Astrocyte (in vitro differentiated cells and primary cell): Measurements from ENCODE around the gene KCNQ5. TPM values are rescaled to one million over a fixed set of nuclear protein-coding genes. Genes with fewer than 3 reads are reported as not detected.

Experiments used
- DNase-seq: peaks from one replicate; pipeline ENCODE4 v3.0.0-alpha.2; 2010; ENCODE audit warnings: low read depth
- FAIRE-seq: peaks from 2 replicates; lab custom pipeline; 2011; peaks lifted over from hg19 to GRCh38; lab: Jason Lieb, UNC
- H2AFZ ChIP-seq: 2 replicates; pipeline ENCODE4 v1.6.0; 2012; ENCODE audit warnings: low read depth, low read length, inconsistent platforms
- H3K27ac ChIP-seq: 2 replicates; pipeline ENCODE4 v1.5.1; 2011; ENCODE audit warnings: low read depth, low read length, inconsistent platforms
- H3K27me3 ChIP-seq: 2 replicates; pipeline ENCODE4 v1.6.0; 2011; ENCODE audit warnings: low read length, inconsistent platforms; ENCODE audit not compliant: insufficient read depth
- H3K36me3 ChIP-seq: 2 replicates; pipeline ENCODE4 v1.5.1; 2011; ENCODE audit warnings: low read length, inconsistent platforms; ENCODE audit not compliant: insufficient read depth
- H3K4me1 ChIP-seq: 2 replicates; pipeline ENCODE4 v1.5.1; 2011; ENCODE audit warnings: low read length, inconsistent platforms; ENCODE audit not compliant: insufficient read depth
- H3K4me2 ChIP-seq: 2 replicates; pipeline ENCODE4 v1.6.0; 2012; ENCODE audit warnings: low read length, inconsistent platforms
- H3K4me3 ChIP-seq: 2 replicates; pipeline ENCODE4 v1.5.1; 2011; ENCODE audit warnings: low read depth, mild to moderate bottlenecking, low read length, inconsistent platforms; ENCODE audit not compliant: insufficient read depth
- H3K79me2 ChIP-seq: 2 replicates; pipeline ENCODE4 v1.6.0; 2012; ENCODE audit warnings: mild to moderate bottlenecking, low read length, inconsistent platforms; ENCODE audit not compliant: insufficient read depth
- H3K9ac ChIP-seq: 2 replicates; pipeline ENCODE4 v1.6.0; 2012; ENCODE audit warnings: mild to moderate bottlenecking, low read length, inconsistent platforms
- H3K9me3 ChIP-seq: 2 replicates; pipeline ENCODE4 v1.5.1; 2012; ENCODE audit warnings: low read depth, mild to moderate bottlenecking, low read length, inconsistent platforms; ENCODE audit not compliant: insufficient read depth
- H4K20me1 ChIP-seq: 2 replicates; pipeline ENCODE4 v1.6.0; 2012; ENCODE audit warnings: low read length, inconsistent platforms; ENCODE audit not compliant: insufficient read depth
- H3K27ac Mint-ChIP-seq: one replicate; pipeline ENCODE4 v1.8.0; 2021; ENCODE audit warnings: mild to moderate bottlenecking, mixed read lengths; ENCODE audit not compliant: unreplicated experiment
- H3K27me3 Mint-ChIP-seq: one replicate; pipeline ENCODE4 v1.8.0; 2021; ENCODE audit warnings: low read depth, mixed read lengths; ENCODE audit not compliant: unreplicated experiment
- H3K36me3 Mint-ChIP-seq: one replicate; pipeline ENCODE4 v1.8.0; 2021; ENCODE audit warnings: low read depth, mixed read lengths; ENCODE audit not compliant: unreplicated experiment
- H3K4me1 Mint-ChIP-seq: one replicate; pipeline ENCODE4 v1.8.0; 2021; ENCODE audit warnings: low read depth, mixed read lengths; ENCODE audit not compliant: unreplicated experiment
- H3K4me3 Mint-ChIP-seq: one replicate; pipeline ENCODE4 v1.8.0; 2021; ENCODE audit warnings: mild to moderate bottlenecking, moderate library complexity, mixed read lengths; ENCODE audit not compliant: unreplicated experiment
- H3K9me3 Mint-ChIP-seq: one replicate; pipeline ENCODE4 v1.8.0; 2021; ENCODE audit warnings: mild to moderate bottlenecking, mixed read lengths; ENCODE audit not compliant: unreplicated experiment
- CTCF ChIP-seq: IDR thresholded peaks from 2 replicates; pipeline ENCODE4 v1.5.1; 2011; ENCODE audit warnings: low read depth, mild to moderate bottlenecking, inconsistent platforms, low read length, moderate library complexity; ENCODE audit not compliant: insufficient read depth
- EZH2 ChIP-seq: IDR thresholded peaks from 2 replicates; pipeline ENCODE4 v1.6.1; 2012; ENCODE audit warnings: mild to moderate bottlenecking, low read length, inconsistent platforms; ENCODE audit not compliant: insufficient read depth
- total RNA-seq: library from RNA; stranded (reverse); gene quantifications from 2 replicates; pipeline ENCODE4 v1.2.1, GENCODE V29; 2021

Gene KCNQ5
- total RNA-seq, 1 donor from 2014 or later: 2.0 TPM

GRCh38 chr6:72864236-72864635, 242.4 kb downstream of the KCNQ5 start:
- no peaks in the 10 kb centered on the region for H4K20me1 ChIP-seq

GRCh38 chr6:72864799-72865198, 242.9 kb downstream of the KCNQ5 start:
- no peaks in the 10 kb centered on the region for H3K9me3 ChIP-seq
- H3K79me2 ChIP-seq: no peaks in the 10 kb centered on the region
- H3K27me3 ChIP-seq: no peaks in the 10 kb centered on the region
- H3K27ac ChIP-seq: no peak overlapping the region
- no peak overlapping the region for H2AFZ ChIP-seq
- Mint-ChIP-seq H3K9me3 (no peaks in the 10 kb centered on the region), H3K27me3 (no peaks in the 10 kb centered on the region), H3K4me3 (no peak overlapping the region), H3K36me3 (no peaks in the 10 kb centered on the region), H3K27ac (no peak overlapping the region), H3K4me1 (peaks cover 11% of the 10 kb centered on the region)
- H3K4me3 ChIP-seq: no peak overlapping the region
- no peaks in the 10 kb centered on the region for H4K20me1 ChIP-seq
- no peak for TF ChIP-seq EZH2
- no peak for TF ChIP-seq CTCF
- no peak overlapping the region for H3K4me2 ChIP-seq
- no peak for DNase-seq
- no peak overlapping the region for H3K9ac ChIP-seq
- H3K36me3 ChIP-seq: no peaks in the 10 kb centered on the region
- peak; percentile 72 for FAIRE-seq
- H3K4me1 ChIP-seq: peaks cover 10% of the 10 kb centered on the region

More at GRCh38 chr6:72864236-72864635, 242.4 kb downstream of the KCNQ5 start:
- no peaks in the 10 kb centered on the region for H3K9me3 ChIP-seq
- no peak overlapping the region for H3K4me2 ChIP-seq
- H2AFZ ChIP-seq: no peak overlapping the region
- Mint-ChIP-seq H3K4me1 (peaks cover 11% of the 10 kb centered on the region), H3K36me3 (no peaks in the 10 kb centered on the region), H3K27ac (no peak overlapping the region), H3K27me3 (no peaks in the 10 kb centered on the region), H3K9me3 (no peaks in the 10 kb centered on the region), H3K4me3 (no peak overlapping the region)
- H3K36me3 ChIP-seq: no peaks in the 10 kb centered on the region
- no peak for FAIRE-seq
- peaks cover 10% of the 10 kb centered on the region for H3K4me1 ChIP-seq
- no peak for DNase-seq
- no peaks in the 10 kb centered on the region for H3K79me2 ChIP-seq
- H3K27me3 ChIP-seq: no peaks in the 10 kb centered on the region
- H3K9ac ChIP-seq: no peak overlapping the region
- no peak for TF ChIP-seq EZH2
- no peak for TF ChIP-seq CTCF
- no peak overlapping the region for H3K4me3 ChIP-seq
- H3K27ac ChIP-seq: no peak overlapping the region

DNA sequence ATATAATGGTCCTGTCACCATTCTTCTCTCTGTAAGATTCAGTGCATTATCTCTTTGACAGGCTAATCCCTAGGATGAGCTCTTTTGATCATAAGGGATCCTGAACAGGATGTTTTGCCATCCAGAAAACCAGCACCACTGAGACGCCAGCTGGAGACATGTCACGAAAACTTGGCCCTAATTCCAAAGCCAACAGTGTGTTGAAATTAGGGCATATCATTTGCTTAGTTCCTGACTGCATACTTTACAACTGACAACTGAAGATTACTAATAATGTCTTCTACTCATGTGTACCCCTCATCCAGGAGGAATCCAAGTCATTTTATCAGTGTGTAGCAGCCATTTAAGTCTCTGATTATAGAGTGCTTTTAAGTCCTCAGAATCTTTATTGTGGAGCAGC, 243.6 kb downstream of the KCNQ5 start:
- Histone ChIP-seq H3K4me2 (no peak overlapping the region), H2AFZ (no peak overlapping the region), H4K20me1 (no peaks in the 10 kb centered on the region), H3K4me3 (no peak overlapping the region), H3K79me2 (no peaks in the 10 kb centered on the region), H3K9me3 (no peaks in the 10 kb centered on the region), H3K36me3 (no peaks in the 10 kb centered on the region), H3K4me1 (peaks cover 10% of the 10 kb centered on the region), H3K27me3 (no peaks in the 10 kb centered on the region), H3K9ac (no peak overlapping the region), H3K27ac (no peak overlapping the region)
- no peaks in the 10 kb centered on the region for H3K9me3 Mint-ChIP-seq
- FAIRE-seq: peak; percentile 94
- peaks cover 11% of the 10 kb centered on the region for H3K4me1 Mint-ChIP-seq
- H3K27ac Mint-ChIP-seq: no peak overlapping the region
- no peaks in the 10 kb centered on the region for H3K36me3 Mint-ChIP-seq
- TF ChIP-seq EZH2: no peak
- no peak for TF ChIP-seq CTCF
- no peak overlapping the region for H3K4me3 Mint-ChIP-seq
- peak; percentile 31 for DNase-seq
- H3K27me3 Mint-ChIP-seq: no peaks in the 10 kb centered on the region
